B cell (primary cell): ENCODE results near the gene MRGPRG. TPM values are rescaled to one million over a fixed set of nuclear protein-coding genes. Genes with fewer than 3 reads are reported as not detected.

Source experiments
- ATAC-seq: fragments of 200-7000 bp; cut with Tn5 transposase; one replicate; pipeline ENCODE4 v1.10.0; 2021; ENCODE audit warnings: low read depth, mild to moderate bottlenecking, moderate number of reproducible peaks, moderate library complexity
- CTCF ChIA-PET: fragments of 350-600 bp; sonication (Branson Sonifier 250); formaldehyde crosslinking; loops from one replicate; lab custom pipeline; 2021; ENCODE audit warnings: antibody characterized with exemption, inconsistent platforms; lab: Charles Lee
- POLR2A ChIA-PET: fragments of 350-600 bp; sonication (Branson Sonifier 250); formaldehyde crosslinking; loops from one replicate; lab custom pipeline; 2021; ENCODE audit warnings: antibody characterized with exemption; lab: Charles Lee
- DNase-seq: peaks from one replicate; pipeline ENCODE4 v3.0.0; 2013
- H2AFZ ChIP-seq: 2 replicates; pipeline ENCODE4 v1.6.1; 2012; ENCODE audit warnings: mild to moderate bottlenecking, low read depth, low read length; ENCODE audit not compliant: insufficient read depth, poor library complexity, severe bottlenecking
- H3K27ac ChIP-seq, 2 donors: 1 replicate in 1 of 2; 2 replicates in 1 of 2; pipeline ENCODE4 v1.5.1; 2012 to 2013; ENCODE audit warnings: low read length in 2 of 2, mild to moderate bottlenecking in 2 of 2, moderate library complexity in 1 of 2
- H3K27me3 ChIP-seq, 4 experiments: fragments of 200-600 bp in 1 of 4; sonication (generic) in 1 of 4; replicated peaks in 1 of 4; 1 replicate in 2 of 4; 2 replicates in 2 of 4; pipeline versions ENCODE4 v1.6.1 to v1.7.0; 2013 to 2016; ENCODE audit warnings: low read length in 3 of 4, mild to moderate bottlenecking in 2 of 4, mixed read lengths in 1 of 4, moderate library complexity in 1 of 4; ENCODE audit not compliant: insufficient read depth in 4 of 4, control insufficient read depth in 3 of 4; ENCODE audit errors: control extremely low read depth in 1 of 4
- H3K36me3 ChIP-seq, 2 experiments: replicated peaks in 1 of 2; 1 replicate in 1 of 2; 2 replicates in 1 of 2; pipeline versions ENCODE4 v1.6.1 to v1.7.1; 2013; ENCODE audit warnings: low read length in 1 of 2; ENCODE audit not compliant: insufficient read depth in 2 of 2, control insufficient read depth in 1 of 2; ENCODE audit errors: control extremely low read depth in 1 of 2, extremely low read depth in 1 of 2
- H3K4me1 ChIP-seq, 2 donors: fragments of 200-600 bp in 1 of 2; sonication (generic) in 1 of 2; 1 replicate in 1 of 2; 2 replicates in 1 of 2; pipeline versions ENCODE4 v1.5.1 to v1.6.1; 2013 to 2017; ENCODE audit warnings: low read length in 2 of 2; ENCODE audit not compliant: control insufficient read depth in 2 of 2, insufficient read depth in 2 of 2
- H3K4me2 ChIP-seq: replicated peaks from 2 replicates; pipeline ENCODE3; 2012; ENCODE audit warnings: mild to moderate bottlenecking, low read depth, low read length; ENCODE audit not compliant: poor library complexity, severe bottlenecking
- H3K4me3 ChIP-seq, 5 experiments: fragments of 200-600 bp in 1 of 5; sonication (generic) in 1 of 5; 1 replicate in 3 of 5; 2 replicates in 2 of 5; pipeline versions ENCODE4 v1.5.1 to v1.7.0; 2011 to 2016; ENCODE audit warnings: low read length in 4 of 5, mild to moderate bottlenecking in 4 of 5, low read depth in 2 of 5, control low read depth in 1 of 5, moderate library complexity in 1 of 5; ENCODE audit not compliant: insufficient read depth in 1 of 5; ENCODE audit errors: control extremely low read depth in 1 of 5, extremely low read depth in 1 of 5
- H3K79me2 ChIP-seq: fragments of 200-600 bp; sonication (generic); one replicate; pipeline ENCODE4 v1.6.0; 2016; ENCODE audit warnings: low read length; ENCODE audit not compliant: control insufficient read depth, insufficient read depth
- H3K9ac ChIP-seq: fragments of 200-600 bp; sonication (generic); 2 replicates; pipeline ENCODE4 v1.6.1; 2017; ENCODE audit warnings: mild to moderate bottlenecking, low read length, moderate library complexity
- H3K9me3 ChIP-seq, 3 donors: one replicate each; pipeline versions ENCODE4 v1.6.1 to v1.7.1; 2013; ENCODE audit warnings: low read length in 2 of 3; ENCODE audit not compliant: control insufficient read depth in 2 of 3, insufficient read depth in 1 of 3; ENCODE audit errors: control extremely low read depth in 1 of 3
- H4K20me1 ChIP-seq: 2 replicates; pipeline ENCODE4 v1.6.0; 2012; ENCODE audit warnings: mild to moderate bottlenecking, low read length; ENCODE audit not compliant: insufficient read depth, control insufficient read depth, poor library complexity, severe bottlenecking
- H3K27ac Mint-ChIP-seq: one replicate; pipeline ENCODE4 v1.8.0; 2021; ENCODE audit warnings: mixed read lengths
- H3K27me3 Mint-ChIP-seq: one replicate; pipeline ENCODE4 v1.8.0; 2021; ENCODE audit warnings: mixed read lengths
- H3K4me1 Mint-ChIP-seq: one replicate; pipeline ENCODE4 v1.8.0; 2021; ENCODE audit warnings: mixed read lengths
- H3K4me3 Mint-ChIP-seq: one replicate; pipeline ENCODE4 v1.8.0; 2021; ENCODE audit warnings: mixed read lengths
- H3K9me3 Mint-ChIP-seq: one replicate; pipeline ENCODE4 v1.8.0; 2022; ENCODE audit warnings: mixed read lengths; ENCODE audit not compliant: insufficient read depth
- EZH2 ChIP-seq: IDR thresholded peaks from 2 replicates; pipeline ENCODE4 v1.6.1; 2012; ENCODE audit warnings: borderline replicate concordance, low read depth, mild to moderate bottlenecking, moderate library complexity, low read length; ENCODE audit not compliant: insufficient read depth, poor library complexity, severe bottlenecking
- WGBS: methylation state at CpG from one replicate; pipeline ENCODE4 v1.1.5; 2013; ENCODE audit warnings: missing lambda C conversion rate; ENCODE audit not compliant: insufficient coverage; 5-methylcytosine and 5-hydroxymethylcytosine counted together
- intact Hi-C: fragments of 100-400 bp; cut with micrococcal nuclease; formaldehyde crosslinking; loops from one replicate; pipeline ENCODE4 v1.10.0; 2022
- polyA plus RNA-seq: library from polyadenylated mRNA; depleted of rRNA; stranded (reverse); fragments of >200 nt; gene quantifications from 2 replicates; pipeline ENCODE4 v1.2.3, GENCODE V29; 2012
- total RNA-seq, 2 donors: library from RNA; stranded (reverse); fragments of 120-200 nt in 1 of 2; gene quantifications; 1 replicate in 1 of 2; 2 replicates in 1 of 2; pipeline versions ENCODE4 v1.2.3 to v1.2.4, GENCODE V29; 2013 to 2022
- TF ChIP-seq, protein P1 (sequence below): fragments of 200-600 bp; IDR thresholded peaks from one replicate; pipeline ENCODE4 v1.8.0; 2022; ENCODE audit warnings: antibody characterized with exemption, mild to moderate bottlenecking

The MRGPRG gene
- total and polyA plus RNA-seq, 2 donors (not counting 1 experiment from before 2014, with no cell fraction given) = not detected

DNA sequence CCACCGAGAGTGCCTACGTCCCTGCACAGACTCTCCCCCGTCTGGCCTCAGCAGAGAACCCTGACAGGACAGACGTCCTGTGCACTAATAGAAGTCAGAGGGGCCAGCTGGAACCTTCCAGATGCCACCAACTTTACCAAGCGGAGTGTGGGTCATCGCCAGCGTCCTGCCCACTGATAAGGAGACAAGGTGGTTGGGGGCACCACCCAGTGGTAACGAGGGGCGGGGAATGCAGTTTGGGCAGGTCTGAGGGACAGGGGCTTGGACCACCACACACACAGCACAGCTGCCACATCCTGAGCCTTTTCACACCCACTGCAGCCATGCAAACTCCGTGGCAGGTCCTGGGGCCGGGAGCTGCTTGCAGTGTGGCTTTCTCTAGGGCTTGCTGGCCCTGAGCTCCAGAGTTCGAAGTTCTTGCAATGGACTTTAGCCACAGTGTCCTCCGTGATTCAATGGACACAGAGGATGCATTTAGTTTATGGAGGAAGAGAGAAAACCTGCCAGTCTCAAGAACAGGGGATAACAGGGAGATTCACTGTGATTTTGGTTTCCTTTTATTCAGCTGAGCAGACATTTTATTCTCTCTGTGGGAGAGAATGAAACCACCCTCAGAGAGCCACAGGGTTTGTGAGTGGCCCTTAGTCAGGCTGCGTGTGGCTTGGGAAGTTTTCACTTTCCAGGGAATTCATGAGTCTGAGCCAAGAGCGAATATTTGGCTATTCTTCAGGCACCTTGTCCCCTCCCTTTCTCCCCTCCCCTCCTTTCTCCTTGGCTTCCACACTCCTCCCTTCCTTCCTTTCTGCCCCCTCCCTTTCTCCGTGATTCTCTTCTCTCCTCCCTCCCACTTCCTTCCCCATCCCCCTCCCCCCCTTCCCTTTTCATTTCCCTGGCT is 13.1 kb downstream of the MRGPRG start:
- DNase-seq = no peak
- no peak overlapping the region for H3K4me3 Mint-ChIP-seq

More for the DNA sequence above, 13.1 kb downstream of the MRGPRG start:
- no peaks in the 10 kb centered on the region for H3K36me3 ChIP-seq
- 79% methylated on average over 14 of the region's 16 CpGs for WGBS
- no peak overlapping the region for H3K4me3 ChIP-seq
- TF ChIP-seq, protein P1, sequence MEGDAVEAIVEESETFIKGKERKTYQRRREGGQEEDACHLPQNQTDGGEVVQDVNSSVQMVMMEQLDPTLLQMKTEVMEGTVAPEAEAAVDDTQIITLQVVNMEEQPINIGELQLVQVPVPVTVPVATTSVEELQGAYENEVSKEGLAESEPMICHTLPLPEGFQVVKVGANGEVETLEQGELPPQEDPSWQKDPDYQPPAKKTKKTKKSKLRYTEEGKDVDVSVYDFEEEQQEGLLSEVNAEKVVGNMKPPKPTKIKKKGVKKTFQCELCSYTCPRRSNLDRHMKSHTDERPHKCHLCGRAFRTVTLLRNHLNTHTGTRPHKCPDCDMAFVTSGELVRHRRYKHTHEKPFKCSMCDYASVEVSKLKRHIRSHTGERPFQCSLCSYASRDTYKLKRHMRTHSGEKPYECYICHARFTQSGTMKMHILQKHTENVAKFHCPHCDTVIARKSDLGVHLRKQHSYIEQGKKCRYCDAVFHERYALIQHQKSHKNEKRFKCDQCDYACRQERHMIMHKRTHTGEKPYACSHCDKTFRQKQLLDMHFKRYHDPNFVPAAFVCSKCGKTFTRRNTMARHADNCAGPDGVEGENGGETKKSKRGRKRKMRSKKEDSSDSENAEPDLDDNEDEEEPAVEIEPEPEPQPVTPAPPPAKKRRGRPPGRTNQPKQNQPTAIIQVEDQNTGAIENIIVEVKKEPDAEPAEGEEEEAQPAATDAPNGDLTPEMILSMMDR = no peak
- no peak for TF ChIP-seq EZH2
- H3K9ac ChIP-seq = no peak overlapping the region
- H3K4me1 ChIP-seq = no peaks in the 10 kb centered on the region
- Mint-ChIP-seq H3K9me3 (no peaks in the 10 kb centered on the region), H3K4me1 (no peaks in the 10 kb centered on the region), H3K27ac (no peak overlapping the region), H3K27me3 (peaks cover 9% of the 10 kb centered on the region)
- H3K79me2 ChIP-seq = no peaks in the 10 kb centered on the region
- H3K9me3 ChIP-seq = peaks cover 0 to 15% (median under 1%) of the 10 kb centered on the region in 3 donors
- intact Hi-C loops = no loop called here
- H3K27ac ChIP-seq = no peak overlapping the region
- POLR2A ChIA-PET = no interaction called here
- H4K20me1 ChIP-seq = no peaks in the 10 kb centered on the region
- CTCF ChIA-PET = no interaction called here
- no peak overlapping the region for H3K4me2 ChIP-seq
- no peak overlapping the region for H2AFZ ChIP-seq
- H3K27me3 ChIP-seq = peaks cover 0 to 14% (median 4%) of the 10 kb centered on the region in 4 experiments
- ATAC-seq = no peak
